ENCODE data around the gene USP10. TPM values are rescaled to one million over a fixed set of nuclear protein-coding genes. Genes with fewer than 3 reads are reported as not detected.

USP10 gene
- total RNA-seq, 1 donor from 2014 or later: 100 TPM

- DNase-seq: no peak
- peaks cover 25% of the 10 kb centered on the region for H3K4me1 Mint-ChIP-seq (ENCODE audit: low read depth, unreplicated experiment)
- no peaks in the 10 kb centered on the region for H3K36me3 Mint-ChIP-seq (ENCODE audit: unreplicated experiment)
- no peak overlapping the region for H3K27ac Mint-ChIP-seq (ENCODE audit: unreplicated experiment)
- peaks cover 4% of the 10 kb centered on the region for H3K27me3 Mint-ChIP-seq (ENCODE audit: unreplicated experiment)
- no peak for TF ChIP-seq CTCF (IDR thresholded peaks at IDR 0.05; ENCODE audit: partially characterized antibody, unreplicated experiment)
- H3K9me3 Mint-ChIP-seq (ENCODE audit: unreplicated experiment): peaks cover 2% of the 10 kb centered on the region
- H3K4me3 Mint-ChIP-seq (ENCODE audit: unreplicated experiment): no peak overlapping the region
Observed at GRCh38 chr16:84761448-84762368, 61.9 kb downstream of the USP10 start.

- H3K36me3 Mint-ChIP-seq (ENCODE audit: unreplicated experiment): peaks cover 4% of the 10 kb centered on the region
Observed at GRCh38 chr16:84763164-84763563, 63.4 kb downstream of the USP10 start.

GRCh38 chr16:84763629-84764028 lies 63.8 kb downstream of the USP10 start:
- no peak for DNase-seq
- peaks cover 21% of the 10 kb centered on the region for H3K4me1 Mint-ChIP-seq (ENCODE audit: low read depth, unreplicated experiment)
- TF ChIP-seq CTCF (IDR thresholded peaks at IDR 0.05; ENCODE audit: partially characterized antibody, unreplicated experiment): no peak
- peaks cover 2% of the 10 kb centered on the region for H3K9me3 Mint-ChIP-seq (ENCODE audit: unreplicated experiment)
- no peak overlapping the region for H3K4me3 Mint-ChIP-seq (ENCODE audit: unreplicated experiment)
- peaks cover 4% of the 10 kb centered on the region for H3K27me3 Mint-ChIP-seq (ENCODE audit: unreplicated experiment)
- H3K27ac Mint-ChIP-seq (ENCODE audit: unreplicated experiment): no peak overlapping the region
- H3K36me3 Mint-ChIP-seq (ENCODE audit: unreplicated experiment): peaks cover 6% of the 10 kb centered on the region

More at GRCh38 chr16:84763164-84763563, 63.4 kb downstream of the USP10 start:
- H3K4me1 Mint-ChIP-seq (ENCODE audit: low read depth, unreplicated experiment): peaks cover 25% of the 10 kb centered on the region
- no peak for DNase-seq
- H3K27ac Mint-ChIP-seq (ENCODE audit: unreplicated experiment): no peak overlapping the region
- no peak for TF ChIP-seq CTCF (IDR thresholded peaks at IDR 0.05; ENCODE audit: partially characterized antibody, unreplicated experiment)
- H3K4me3 Mint-ChIP-seq (ENCODE audit: unreplicated experiment): no peak overlapping the region
- H3K9me3 Mint-ChIP-seq (ENCODE audit: unreplicated experiment): peaks cover 2% of the 10 kb centered on the region
- H3K27me3 Mint-ChIP-seq (ENCODE audit: unreplicated experiment): peaks cover 4% of the 10 kb centered on the region

GRCh38 chr16:84764970-84765369 lies 65.2 kb downstream of the USP10 start:
- peaks cover 4% of the 10 kb centered on the region for H3K9me3 Mint-ChIP-seq (ENCODE audit: unreplicated experiment)
- H3K36me3 Mint-ChIP-seq (ENCODE audit: unreplicated experiment): peaks cover 15% of the 10 kb centered on the region

More at GRCh38 chr16:84764970-84765369, 65.2 kb downstream of the USP10 start:
- TF ChIP-seq CTCF (IDR thresholded peaks at IDR 0.05; ENCODE audit: partially characterized antibody, unreplicated experiment): no peak
- H3K4me1 Mint-ChIP-seq (ENCODE audit: low read depth, unreplicated experiment): peaks cover 12% of the 10 kb centered on the region
- H3K4me3 Mint-ChIP-seq (ENCODE audit: unreplicated experiment): no peak overlapping the region
- peaks cover 2% of the 10 kb centered on the region for H3K27me3 Mint-ChIP-seq (ENCODE audit: unreplicated experiment)
- H3K27ac Mint-ChIP-seq (ENCODE audit: unreplicated experiment): no peak overlapping the region
- DNase-seq: no peak

Data from glutamatergic neuron (in vitro differentiated cells).